Measurements from ENCODE around the gene PAK3. TPM values are rescaled to one million over a fixed set of nuclear protein-coding genes. Genes with fewer than 3 reads are reported as not detected.

The PAK3 gene
- total RNA-seq, 1 donor from 2014 or later, result not detected

DNA sequence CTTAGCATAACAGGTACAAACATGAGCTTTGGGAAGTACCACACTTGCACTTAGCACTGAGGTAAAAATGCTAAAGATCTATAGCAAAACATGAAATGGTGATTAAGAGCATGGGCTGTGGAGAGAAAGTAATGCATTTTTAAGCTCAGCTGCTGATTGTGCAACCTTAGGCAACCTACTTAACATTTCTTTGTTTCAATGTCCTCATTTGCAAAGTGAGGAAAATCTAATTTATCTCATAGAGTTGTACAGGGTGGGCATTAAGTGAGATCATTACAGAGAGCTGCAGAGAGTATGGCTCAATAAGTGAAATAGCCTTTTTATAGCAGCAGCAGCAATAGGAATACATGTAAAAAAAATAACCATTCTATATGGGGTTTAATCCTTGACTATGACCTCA lies 87.0 kb downstream of the PAK3 start:
- intact Hi-C loops (cut with micrococcal nuclease), result no loop called here
- no peaks in the 10 kb centered on the region for H3K4me1 Mint-ChIP-seq
- no peak for DNase-seq
- no peak overlapping the region for H3K27ac Mint-ChIP-seq
- H3K9me3 Mint-ChIP-seq, result no peaks in the 10 kb centered on the region
- no peaks in the 10 kb centered on the region for H3K27me3 Mint-ChIP-seq
- ChIA-PET CTCF (no interaction called here), POLR2A (no interaction called here)
- ATAC-seq (ENCODE audit: low read depth), result no peak
- H3K4me3 Mint-ChIP-seq, result no peak overlapping the region
- TF ChIP-seq, protein P1, sequence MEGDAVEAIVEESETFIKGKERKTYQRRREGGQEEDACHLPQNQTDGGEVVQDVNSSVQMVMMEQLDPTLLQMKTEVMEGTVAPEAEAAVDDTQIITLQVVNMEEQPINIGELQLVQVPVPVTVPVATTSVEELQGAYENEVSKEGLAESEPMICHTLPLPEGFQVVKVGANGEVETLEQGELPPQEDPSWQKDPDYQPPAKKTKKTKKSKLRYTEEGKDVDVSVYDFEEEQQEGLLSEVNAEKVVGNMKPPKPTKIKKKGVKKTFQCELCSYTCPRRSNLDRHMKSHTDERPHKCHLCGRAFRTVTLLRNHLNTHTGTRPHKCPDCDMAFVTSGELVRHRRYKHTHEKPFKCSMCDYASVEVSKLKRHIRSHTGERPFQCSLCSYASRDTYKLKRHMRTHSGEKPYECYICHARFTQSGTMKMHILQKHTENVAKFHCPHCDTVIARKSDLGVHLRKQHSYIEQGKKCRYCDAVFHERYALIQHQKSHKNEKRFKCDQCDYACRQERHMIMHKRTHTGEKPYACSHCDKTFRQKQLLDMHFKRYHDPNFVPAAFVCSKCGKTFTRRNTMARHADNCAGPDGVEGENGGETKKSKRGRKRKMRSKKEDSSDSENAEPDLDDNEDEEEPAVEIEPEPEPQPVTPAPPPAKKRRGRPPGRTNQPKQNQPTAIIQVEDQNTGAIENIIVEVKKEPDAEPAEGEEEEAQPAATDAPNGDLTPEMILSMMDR (IDR thresholded peaks at IDR 0.05), result no peak
- no peaks in the 10 kb centered on the region for H3K36me3 Mint-ChIP-seq (ENCODE audit: low read depth)

DNA sequence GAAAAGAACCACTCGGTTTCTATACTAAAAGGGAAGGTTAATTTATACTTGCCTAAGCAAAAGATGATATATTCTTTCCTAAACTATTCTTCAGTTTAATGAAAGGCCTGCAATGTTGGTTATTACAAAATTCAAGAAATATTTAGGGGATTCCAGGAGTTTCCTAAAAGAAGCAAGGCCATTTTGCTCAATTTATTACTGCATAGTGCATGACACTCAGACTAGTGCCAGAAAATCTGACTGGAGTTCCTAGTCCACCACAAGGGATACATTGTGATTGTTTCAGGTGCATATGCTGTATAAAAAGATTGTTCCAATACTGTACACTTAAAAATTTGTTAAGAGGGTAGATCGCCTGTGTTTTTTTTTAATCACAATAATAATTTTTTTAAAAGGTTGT lies 95.6 kb downstream of the PAK3 start:
- Mint-ChIP-seq H3K27me3 (no peaks in the 10 kb centered on the region), H3K4me1 (no peaks in the 10 kb centered on the region), H3K4me3 (no peak overlapping the region)

DNA sequence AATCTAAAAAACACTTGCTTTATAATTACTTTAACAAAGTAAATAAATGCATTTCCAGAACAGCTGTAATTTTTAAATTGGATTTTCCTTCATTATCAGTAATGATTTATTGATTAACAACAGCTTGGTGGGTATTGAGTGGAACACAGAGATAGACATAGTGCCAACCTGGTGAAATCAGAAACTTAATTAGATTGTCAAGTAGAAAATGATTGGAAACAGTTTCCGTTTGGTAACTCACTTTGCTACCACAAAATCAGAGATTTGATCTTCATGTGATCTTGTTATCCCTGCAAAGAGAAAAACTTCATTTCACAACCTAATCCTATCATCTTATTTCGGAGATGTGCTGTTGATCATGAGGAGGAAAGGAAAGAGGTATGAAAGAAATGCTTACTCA lies 103.5 kb downstream of the PAK3 start:
- ChIA-PET POLR2A (no interaction called here), CTCF (no interaction called here)
- H3K4me1 Mint-ChIP-seq, result no peaks in the 10 kb centered on the region
- H3K27me3 Mint-ChIP-seq, result no peaks in the 10 kb centered on the region
- intact Hi-C loops (cut with micrococcal nuclease), result no loop called here
- H3K36me3 Mint-ChIP-seq (ENCODE audit: low read depth), result no peaks in the 10 kb centered on the region
- no peak overlapping the region for H3K4me3 Mint-ChIP-seq
- no peaks in the 10 kb centered on the region for H3K9me3 Mint-ChIP-seq
- no peak for ATAC-seq (ENCODE audit: low read depth)
- no peak for DNase-seq
- TF ChIP-seq, protein P1 (IDR thresholded peaks at IDR 0.05), result no peak
- H3K27ac Mint-ChIP-seq, result no peak overlapping the region

More for the DNA sequence above, 95.6 kb downstream of the PAK3 start:
- Mint-ChIP-seq H3K36me3 (ENCODE audit: low read depth) (no peaks in the 10 kb centered on the region), H3K9me3 (no peaks in the 10 kb centered on the region), H3K27ac (no peak overlapping the region)
- no peak for ATAC-seq (ENCODE audit: low read depth)
- DNase-seq, result no peak
- intact Hi-C loops (cut with micrococcal nuclease), result no loop called here
- CTCF ChIA-PET, result no interaction called here
- TF ChIP-seq, protein P1 (IDR thresholded peaks at IDR 0.05), result no peak
- POLR2A ChIA-PET, result no interaction called here

DNA sequence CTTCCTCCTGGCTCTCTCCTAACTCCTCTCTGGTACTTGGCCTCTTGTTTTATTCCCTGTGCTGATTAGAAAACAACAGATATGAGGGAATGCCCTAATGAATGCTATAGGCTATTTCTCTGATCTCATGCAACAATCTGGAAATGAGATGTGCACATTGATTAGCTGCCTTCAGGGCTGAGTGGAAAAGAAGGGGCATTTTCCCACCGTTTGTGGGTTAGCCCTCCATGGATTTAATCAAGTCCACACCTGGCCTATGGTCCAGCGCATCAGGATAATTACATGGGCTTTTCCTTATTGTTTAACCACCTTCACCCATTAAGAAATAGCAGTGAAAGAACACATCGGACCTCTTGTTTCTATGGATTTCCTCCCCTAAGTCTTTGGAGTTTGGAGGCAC lies 104.3 kb downstream of the PAK3 start:
- H3K27ac Mint-ChIP-seq, result no peak overlapping the region
- H3K4me3 Mint-ChIP-seq, result no peak overlapping the region
- no peaks in the 10 kb centered on the region for H3K4me1 Mint-ChIP-seq
- no peaks in the 10 kb centered on the region for H3K9me3 Mint-ChIP-seq
- no peaks in the 10 kb centered on the region for H3K36me3 Mint-ChIP-seq (ENCODE audit: low read depth)
- CTCF ChIA-PET, result no interaction called here
- POLR2A ChIA-PET, result no interaction called here
- TF ChIP-seq, protein P1 (IDR thresholded peaks at IDR 0.05), result no peak
- ATAC-seq (ENCODE audit: low read depth), result no peak
- intact Hi-C loops (cut with micrococcal nuclease), result no loop called here
- no peaks in the 10 kb centered on the region for H3K27me3 Mint-ChIP-seq
- DNase-seq, result no peak

DNA sequence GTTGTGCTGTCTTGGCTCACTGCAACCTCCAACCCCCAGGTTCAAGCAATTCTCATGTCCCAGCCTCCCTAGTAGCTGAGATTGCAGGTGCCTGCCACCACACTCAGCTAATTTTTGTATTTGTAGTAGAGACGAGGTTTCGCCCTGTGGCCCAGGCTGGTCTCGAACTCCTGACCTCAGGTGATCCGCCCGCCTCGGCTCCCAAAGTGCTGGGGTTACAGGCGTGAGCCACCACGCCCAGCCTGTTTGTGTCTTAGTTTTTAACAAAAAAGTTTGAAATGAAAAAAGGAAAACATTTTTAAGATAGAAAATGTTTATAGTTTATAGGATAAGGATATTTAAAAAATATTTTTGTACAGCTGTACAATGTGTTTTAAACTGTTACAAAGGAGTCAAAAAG lies 111.9 kb downstream of the PAK3 start:
- CTCF ChIA-PET, result no interaction called here
- Mint-ChIP-seq H3K4me1 (no peaks in the 10 kb centered on the region), H3K27me3 (no peaks in the 10 kb centered on the region), H3K9me3 (no peaks in the 10 kb centered on the region), H3K27ac (no peak overlapping the region), H3K36me3 (ENCODE audit: low read depth) (no peaks in the 10 kb centered on the region), H3K4me3 (no peak overlapping the region)
- ATAC-seq (ENCODE audit: low read depth) (no peak), DNase-seq (no peak)
- intact Hi-C loops (cut with micrococcal nuclease), result no loop called here
- POLR2A ChIA-PET, result no interaction called here
- TF ChIP-seq, protein P1 (IDR thresholded peaks at IDR 0.05), result no peak
